GM21528 (cell line): ENCODE measurements around the gene CDC6.

Experiments used
- ATAC-seq: cut with Tn5 transposase; IDR thresholded peaks from one replicate; pipeline ENCODE4 v1.9.1; 2021; ENCODE audit warnings: mild to moderate bottlenecking, moderate library complexity; ENCODE audit not compliant: unreplicated experiment, low FRiP score

The CDC6 gene

DNA sequence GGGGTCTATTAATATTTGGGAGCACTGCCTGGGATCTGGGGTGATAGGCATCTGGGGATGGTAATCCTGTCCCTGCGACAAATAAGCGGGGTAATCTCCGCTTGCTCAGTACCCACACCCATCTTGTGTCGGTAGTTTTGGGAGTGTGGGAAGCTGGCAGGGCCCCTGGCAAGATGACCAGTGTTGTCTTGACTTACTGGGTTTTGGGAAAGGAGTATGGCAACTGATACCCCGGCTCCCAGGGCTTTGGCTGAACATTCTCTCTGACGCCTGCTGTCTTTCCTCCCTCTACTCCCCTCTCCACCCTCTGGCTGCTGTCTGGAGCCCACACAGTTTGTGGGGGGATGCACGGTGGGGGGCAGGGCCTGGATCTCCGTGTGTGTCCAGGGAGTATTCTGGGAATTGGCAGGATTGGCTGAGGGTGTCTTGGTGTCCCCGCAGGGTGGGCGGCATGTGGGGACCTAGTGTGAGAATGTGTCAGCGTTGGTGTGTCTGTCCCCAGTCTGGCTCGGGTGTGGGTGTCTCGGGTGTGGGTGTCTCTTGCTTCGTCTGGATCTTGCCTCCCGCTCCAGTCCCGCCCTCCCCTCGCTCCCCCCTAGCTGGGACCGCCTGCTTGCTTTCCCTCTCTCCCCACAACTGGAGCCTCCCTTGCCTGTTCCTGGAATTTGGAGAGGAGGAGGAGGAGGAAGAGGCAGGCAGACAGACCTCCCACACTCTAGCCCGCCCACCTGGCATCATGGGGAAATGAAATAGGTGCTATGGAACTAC is 33.3 kb downstream of the CDC6 start:
- ATAC-seq = no peak

- ATAC-seq = no peak
Measured at GRCh38 chr17:40321524-40321929, 33.8 kb downstream of the CDC6 start.

GRCh38 chr17:40321961-40322357 is 34.3 kb downstream of the CDC6 start:
- ATAC-seq = no peak

DNA sequence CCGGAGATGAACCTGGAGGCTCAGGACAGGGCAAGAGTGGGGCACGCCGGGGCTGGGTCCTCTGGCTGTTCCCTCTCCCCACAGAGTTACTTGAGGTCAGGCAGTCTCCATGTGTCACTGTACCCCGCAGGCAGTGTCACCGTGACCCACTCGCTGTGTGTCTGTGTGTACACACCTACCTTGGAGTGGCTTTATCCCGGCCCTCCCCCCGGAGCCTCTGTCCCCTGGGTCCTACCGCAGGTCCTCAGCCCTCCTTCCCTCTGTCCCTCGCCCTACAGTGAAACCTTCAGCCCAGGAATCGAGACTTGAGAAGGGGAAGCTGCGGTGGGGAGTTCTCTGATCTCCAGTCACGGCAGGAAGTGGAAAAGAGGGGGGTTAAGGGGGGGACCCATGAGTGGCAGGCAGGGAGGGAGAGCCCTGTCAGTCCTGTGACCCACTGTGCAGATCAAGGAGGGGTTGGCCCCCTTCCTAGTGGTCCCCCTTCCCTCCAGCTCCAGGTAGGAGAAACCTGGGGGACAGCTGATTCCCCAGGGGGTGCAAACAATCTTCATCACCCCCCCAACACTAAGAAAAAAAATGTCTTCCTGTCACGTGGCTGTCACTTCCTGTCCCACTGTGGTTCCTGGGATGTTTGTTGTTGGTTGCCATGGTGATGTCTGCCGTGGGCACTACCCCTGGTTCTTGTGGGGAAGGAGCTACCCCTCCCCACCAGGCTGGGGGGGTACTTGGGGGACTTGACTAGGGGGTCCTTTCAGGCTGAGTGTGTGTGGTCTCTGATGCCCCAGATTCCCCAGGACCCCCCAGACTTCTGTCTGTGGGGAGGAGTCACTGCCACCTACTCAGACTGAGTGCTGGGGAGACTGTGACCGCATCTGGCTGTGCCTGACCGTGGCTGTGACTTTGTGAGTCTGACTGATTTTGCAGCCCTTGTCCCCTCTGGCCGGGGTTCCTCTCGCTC is 35.0 kb downstream of the CDC6 start:
- peak; percentile 39 for ATAC-seq

DNA sequence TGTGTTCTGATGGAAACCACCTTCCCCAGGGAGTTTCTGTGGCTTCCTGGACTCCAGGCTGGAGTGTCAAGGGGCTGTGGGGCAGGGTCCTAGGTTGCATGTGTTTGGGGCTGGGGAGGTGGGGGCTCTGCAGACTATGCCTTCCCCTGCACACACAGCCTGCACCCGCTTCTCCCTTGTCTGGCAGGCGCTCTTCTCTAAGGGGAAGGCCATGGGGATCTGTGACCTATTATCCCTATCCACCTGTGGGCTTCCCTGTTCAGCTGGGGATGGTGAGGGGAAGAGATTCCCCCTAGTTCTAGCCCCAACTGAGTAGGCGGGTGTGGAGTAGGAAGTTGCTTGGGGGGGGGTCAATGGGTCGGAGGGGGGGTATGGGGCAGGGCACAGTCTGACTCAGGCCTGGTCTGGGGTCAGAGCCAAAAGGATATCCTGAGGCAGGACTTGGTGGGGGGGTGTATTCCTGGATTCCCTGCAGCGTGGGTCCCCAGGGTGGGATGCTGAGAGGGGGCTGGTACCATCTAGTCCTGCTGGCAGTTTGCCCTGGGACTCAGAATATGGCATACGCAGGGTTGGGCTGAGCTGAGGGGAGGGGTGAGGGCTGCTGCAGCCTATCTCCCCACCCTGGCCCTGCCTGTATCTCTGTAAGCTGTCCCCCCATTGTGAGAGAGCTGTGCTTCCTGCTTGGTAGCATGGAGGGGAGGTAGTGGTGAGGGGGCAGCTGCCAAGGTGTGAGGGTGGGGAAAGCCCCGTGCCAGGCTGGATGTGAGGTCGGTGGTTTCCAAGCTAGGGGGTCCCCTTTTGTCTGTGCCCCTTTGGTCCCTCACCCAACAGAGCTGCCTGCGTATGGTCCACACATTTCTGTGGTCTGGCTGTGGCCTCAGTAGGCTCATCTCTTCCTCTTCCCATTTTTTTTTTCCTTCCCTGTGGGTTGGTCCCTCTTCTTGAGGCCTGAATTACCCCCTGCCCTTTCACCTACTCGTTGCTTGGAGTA is 36.0 kb downstream of the CDC6 start:
- ATAC-seq = no peak

- ATAC-seq = no peak
Measured at GRCh38 chr17:40325156-40326013, 37.7 kb downstream of the CDC6 start.

DNA sequence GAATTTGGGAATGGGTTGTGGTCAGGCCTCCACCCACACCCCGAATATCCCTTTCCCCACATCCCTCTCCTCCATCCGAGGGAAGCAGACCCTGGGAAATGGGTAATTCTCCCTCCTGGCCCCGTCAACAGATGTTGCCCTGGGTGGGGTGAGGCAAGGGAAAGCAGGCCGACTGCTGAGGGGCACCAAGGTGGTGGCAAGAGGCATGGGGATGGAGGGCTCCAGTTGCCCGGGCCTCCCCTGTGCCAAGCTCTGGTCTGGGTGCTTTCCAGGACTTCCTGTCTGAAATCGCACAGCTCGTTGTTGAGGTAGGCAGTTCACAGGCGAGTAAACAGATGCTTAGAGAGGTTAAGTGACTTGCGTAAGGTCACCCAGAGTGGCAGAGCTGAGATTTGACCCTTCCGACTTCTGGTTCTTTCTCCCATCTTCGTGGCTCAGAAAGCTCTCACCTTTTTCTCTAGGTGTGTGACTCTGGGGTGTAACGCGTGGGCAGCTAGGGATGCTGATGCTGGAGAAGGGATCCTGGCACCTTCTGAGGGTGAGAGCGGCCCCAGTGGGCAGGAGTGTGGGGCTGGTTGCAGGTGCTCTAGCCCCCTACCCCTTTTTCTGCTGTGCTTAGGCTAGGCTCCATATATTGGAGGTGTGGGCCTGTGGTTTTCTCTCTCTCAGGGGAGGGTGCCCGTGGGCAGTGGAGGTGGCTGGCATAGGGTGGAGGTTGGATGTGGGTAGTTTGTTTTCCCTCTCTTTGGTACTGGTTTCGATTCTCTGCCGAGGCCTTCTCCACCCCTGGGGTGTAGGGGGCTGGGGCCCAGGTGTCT is 38.5 kb downstream of the CDC6 start:
- ATAC-seq = no peak

DNA sequence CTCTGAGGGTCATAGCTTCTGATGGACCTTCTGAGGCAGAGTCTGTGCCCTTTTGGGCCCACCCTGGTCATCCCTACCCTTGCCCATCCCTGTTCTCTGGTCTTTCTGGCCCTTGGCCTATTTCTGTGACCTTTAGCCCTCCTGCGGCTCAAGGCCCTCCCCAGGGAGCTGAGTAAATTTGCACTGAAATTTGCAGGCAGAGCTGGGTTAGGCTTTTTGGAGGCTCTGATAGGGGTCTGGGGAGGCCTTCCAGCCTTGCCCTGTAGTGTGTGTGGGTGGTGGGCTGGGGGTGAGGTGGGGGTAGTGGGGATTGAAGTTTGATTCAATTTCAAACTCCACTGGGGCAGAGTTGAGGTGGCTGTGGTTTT is 39.1 kb downstream of the CDC6 start:
- no peak for ATAC-seq

DNA sequence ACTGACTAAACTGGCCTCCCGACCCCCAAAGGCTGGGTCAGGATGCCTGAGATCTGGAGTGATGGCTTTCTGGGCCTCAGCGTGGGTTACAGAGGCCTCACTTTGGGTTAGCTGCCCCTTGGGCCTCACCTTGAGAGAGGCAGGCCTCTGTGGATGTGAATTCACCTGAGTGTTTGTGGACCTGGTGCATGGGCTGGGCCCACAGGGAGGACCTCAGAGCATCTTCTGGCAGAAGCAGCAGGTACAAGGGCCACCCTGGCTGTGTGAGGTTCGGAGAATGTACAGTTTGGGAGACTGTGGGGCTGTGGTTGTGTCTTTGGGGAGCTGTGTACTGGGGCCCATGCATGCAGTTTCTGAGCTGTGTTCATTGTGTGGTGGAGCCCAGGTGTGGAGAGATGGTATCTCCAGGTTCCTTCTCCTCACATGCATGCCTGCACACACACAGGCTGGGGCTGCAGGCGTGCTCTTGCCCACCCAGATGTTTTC is 39.6 kb downstream of the CDC6 start:
- no peak for ATAC-seq

DNA sequence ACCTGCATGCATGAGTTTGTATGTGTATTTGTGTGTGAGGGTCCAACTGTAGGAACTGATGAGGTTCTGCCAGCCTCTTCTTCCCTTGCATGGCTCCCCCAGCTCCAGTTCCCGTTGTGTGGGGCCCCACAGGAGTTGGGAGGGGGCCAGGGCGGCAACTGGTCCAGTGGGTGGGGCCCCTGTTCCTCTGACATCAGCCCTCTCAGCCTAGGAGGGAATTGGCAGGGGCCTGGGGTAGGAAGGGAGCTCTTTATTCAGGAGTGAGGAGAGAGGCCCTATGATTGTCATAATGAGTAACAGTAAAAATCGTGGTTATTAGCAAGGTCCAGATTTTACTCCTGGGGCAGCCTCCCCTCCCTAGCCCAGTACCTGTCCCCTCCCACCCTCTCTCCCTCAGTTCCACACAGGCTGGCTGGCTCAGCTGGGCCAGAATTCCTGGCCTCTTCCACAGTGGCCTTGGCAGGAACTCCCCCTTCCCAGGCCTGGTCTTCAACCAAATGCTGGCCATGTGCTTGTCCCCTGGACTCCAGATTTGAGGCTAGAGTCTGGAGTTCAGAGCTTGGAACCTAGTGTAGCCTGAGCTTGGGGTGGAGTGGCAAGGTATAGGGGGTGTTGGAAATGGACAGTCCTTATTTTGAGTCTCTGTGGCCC is 40.2 kb downstream of the CDC6 start:
- no peak for ATAC-seq

GRCh38 chr17:40328386-40328766 is 40.7 kb downstream of the CDC6 start:
- no peak for ATAC-seq

DNA sequence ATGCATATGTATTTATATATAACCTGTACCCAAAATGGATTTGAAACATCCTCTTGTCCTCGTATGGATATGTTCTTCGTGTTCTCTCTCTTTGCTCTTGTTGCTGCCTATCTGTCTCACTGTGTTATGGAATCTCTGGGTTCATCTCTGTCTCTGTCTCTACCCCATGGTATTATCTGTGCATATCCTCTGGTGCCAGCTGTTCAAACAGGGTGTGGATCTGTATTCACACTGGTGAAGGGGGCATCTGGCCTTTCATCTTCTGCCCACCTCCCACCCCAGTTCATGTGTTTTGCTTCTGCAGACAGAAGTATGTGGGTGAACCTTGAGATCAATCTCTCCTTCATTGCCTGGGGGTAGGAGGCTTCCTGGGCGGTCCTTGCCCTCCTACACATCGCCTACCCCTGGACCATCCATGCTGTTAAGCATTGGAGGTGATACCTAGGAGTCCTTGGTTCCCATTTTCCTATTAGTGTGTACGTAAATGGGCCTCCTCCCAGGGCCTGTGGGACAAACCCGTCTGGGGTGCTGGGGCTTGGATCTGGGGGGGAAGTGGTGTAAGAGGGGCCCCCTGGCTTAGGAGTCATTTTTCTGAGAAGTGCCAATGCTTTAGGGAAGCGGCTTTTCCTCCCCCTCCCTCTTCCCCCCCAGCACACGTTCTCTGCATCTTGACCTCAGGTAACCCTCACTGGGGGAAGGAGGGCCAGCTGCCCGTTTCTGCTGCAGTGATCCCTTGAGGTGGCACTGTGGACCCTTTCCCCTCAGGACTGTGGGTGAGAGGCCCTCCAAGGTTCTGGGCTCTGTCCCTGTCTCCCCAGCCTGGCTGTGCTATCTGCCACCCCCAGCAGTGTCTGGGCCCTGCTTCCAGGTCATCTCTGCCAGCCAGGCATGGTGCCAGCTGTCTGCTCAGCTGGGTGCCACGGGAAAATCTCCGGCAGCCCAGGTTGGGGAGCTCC is 42.4 kb downstream of the CDC6 start:
- no peak for ATAC-seq

GRCh38 chr17:40330850-40331470 is 43.3 kb downstream of the CDC6 start:
- no peak for ATAC-seq

- ATAC-seq = no peak
Measured at GRCh38 chr17:40331743-40332641, 44.3 kb downstream of the CDC6 start.

DNA sequence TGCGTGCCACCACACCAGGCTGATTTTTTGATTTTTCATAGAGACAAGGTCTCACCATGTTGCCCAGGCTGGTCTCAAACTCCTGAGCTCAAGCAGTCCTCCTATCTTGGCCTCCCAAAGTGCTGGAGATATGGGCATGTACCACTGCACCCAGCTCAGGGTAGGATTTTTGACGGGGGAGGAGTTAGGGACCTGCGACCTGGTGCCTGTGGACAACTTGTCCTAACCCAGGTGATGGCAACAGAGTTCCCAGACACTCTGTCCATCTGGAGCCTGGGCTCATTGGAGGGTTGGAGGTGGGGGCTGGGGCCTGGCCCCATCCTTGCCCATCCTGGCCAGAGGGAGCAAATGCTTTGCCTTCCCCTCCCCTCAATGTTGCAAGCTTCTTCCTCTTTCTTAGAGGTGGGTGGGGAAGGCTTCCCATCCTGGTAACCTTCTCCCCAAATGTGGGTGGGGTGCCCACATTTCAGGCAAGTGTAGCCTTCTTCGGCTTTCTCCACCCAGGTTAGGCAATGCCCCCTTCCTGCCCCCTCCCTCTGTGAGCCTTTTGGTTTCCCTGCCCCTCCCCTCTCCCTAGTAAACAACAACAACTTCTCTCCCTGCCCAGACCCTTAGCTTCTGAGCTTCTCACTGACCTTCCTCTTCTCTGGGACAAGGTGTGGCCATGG is 46.2 kb downstream of the CDC6 start:
- ATAC-seq = no peak
